Measurements from ENCODE around the gene CHRNB4.

The CHRNB4 gene

GRCh38 chr15:78633348-78633747 lies 7.7 kb downstream of the CHRNB4 start:
- no peak for DNase-seq (ENCODE audit: low spot score)

- no peak for DNase-seq (ENCODE audit: low spot score)
These were observed 9.9 kb downstream of the CHRNB4 start for GRCh38 chr15:78630886-78631633.

- no peak for DNase-seq (ENCODE audit: low spot score)
These were observed 11.3 kb downstream of the CHRNB4 start for GRCh38 chr15:78629716-78630065.

- no peak for DNase-seq (ENCODE audit: low spot score)
These were observed 11.8 kb downstream of the CHRNB4 start for GRCh38 chr15:78629031-78629715.

GRCh38 chr15:78628227-78628626 lies 12.8 kb downstream of the CHRNB4 start:
- DNase-seq (ENCODE audit: low spot score): no peak

- DNase-seq (ENCODE audit: low spot score): no peak
These were observed 13.7 kb downstream of the CHRNB4 start for GRCh38 chr15:78627348-78627747.

- no peak for DNase-seq (ENCODE audit: low spot score)
These were observed 14.5 kb downstream of the CHRNB4 start for GRCh38 chr15:78626381-78626995.

- no peak for DNase-seq (ENCODE audit: low spot score)
These were observed 15.3 kb downstream of the CHRNB4 start for GRCh38 chr15:78625606-78626280.

- no peak for DNase-seq (ENCODE audit: low spot score)
These were observed 16.1 kb downstream of the CHRNB4 start for GRCh38 chr15:78624651-78625590.

- no peak for DNase-seq (ENCODE audit: low spot score)
These were observed 17.1 kb downstream of the CHRNB4 start for GRCh38 chr15:78623786-78624497.

- no peak for DNase-seq (ENCODE audit: low spot score)
These were observed 19.1 kb downstream of the CHRNB4 start for GRCh38 chr15:78621810-78622402.

- DNase-seq (ENCODE audit: low spot score): no peak
These were observed 20.2 kb downstream of the CHRNB4 start, which contains the start of gene CHRNA3 for GRCh38 chr15:78620527-78621421. Gene CHRNA3 (minus strand): TSS chr15:78620996. CDS start chr15:78620794, 202 bp downstream.

GRCh38 chr15:78620021-78620526 lies 20.9 kb downstream of the CHRNB4 start:
- DNase-seq (ENCODE audit: low spot score): no peak

GRCh38 chr15:78619022-78619950 lies 21.7 kb downstream of the CHRNB4 start:
- no peak for DNase-seq (ENCODE audit: low spot score)

- peak; percentile 77 for DNase-seq (ENCODE audit: low spot score)
These were observed 22.5 kb downstream of the CHRNB4 start for GRCh38 chr15:78618490-78618934.

GRCh38 chr15:78618064-78618463 lies 22.9 kb downstream of the CHRNB4 start:
- DNase-seq (ENCODE audit: low spot score): no peak

GRCh38 chr15:78617516-78617915 lies 23.5 kb downstream of the CHRNB4 start:
- DNase-seq (ENCODE audit: low spot score): no peak

GRCh38 chr15:78617076-78617475 lies 23.9 kb downstream of the CHRNB4 start:
- DNase-seq (ENCODE audit: low spot score): no peak
